ENCODE measurements around the gene MRPS15. TPM values are rescaled to one million over a fixed set of nuclear protein-coding genes. Genes with fewer than 3 reads are reported as not detected.
A peak's percentile ranks its signal among the peaks of the same experiment; 100 is the strongest.

MRPS15 gene
- polyA plus RNA-seq, 2 donors = 106 to 143 TPM

DNA sequence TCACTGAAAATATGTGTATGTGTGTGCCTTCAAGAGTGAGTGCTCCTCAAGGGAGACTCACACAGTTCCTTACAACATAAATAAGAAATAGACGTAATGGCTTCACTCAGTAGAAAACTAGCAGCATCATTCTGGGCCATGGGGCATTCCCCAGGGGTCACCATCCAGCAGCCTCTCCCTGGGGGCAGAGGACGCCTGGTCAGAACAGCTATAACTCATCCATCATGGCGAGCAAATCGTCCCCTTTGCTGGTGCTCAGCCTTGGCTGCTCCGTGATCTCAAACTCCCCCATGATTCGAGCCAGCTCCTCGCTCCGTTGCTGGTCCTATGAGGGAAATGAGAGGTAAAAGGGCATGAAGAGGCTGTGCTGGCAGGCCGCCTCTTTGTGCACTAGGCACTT is 46.3 kb downstream of the MRPS15 start:
- Histone ChIP-seq H3K27ac (ENCODE audit: low read depth in 2 of 2, low read length in 1 of 2) (no peak overlapping the region), H3K4me1 (ENCODE audit: control insufficient read depth in 2 of 2, insufficient read depth in 2 of 2, low read length in 1 of 2) (no peaks in the 10 kb centered on the region), H3K36me3 (ENCODE audit: control insufficient read depth in 2 of 2, insufficient read depth in 2 of 2, low read length in 1 of 2) (no peaks in the 10 kb centered on the region), H3K27me3 (ENCODE audit: control insufficient read depth in 1 of 2, insufficient read depth in 2 of 2, low read length in 2 of 2) (no peaks in the 10 kb centered on the region), H3K4me3 (ENCODE audit: low read depth in 1 of 2, low read length in 2 of 2) (no peak overlapping the region), H3K9me3 (ENCODE audit: control insufficient read depth in 2 of 2, insufficient read depth in 1 of 2, low read depth in 1 of 2, low read length in 1 of 2) (no peaks in the 10 kb centered on the region)
- 88 to 91% methylated on average over 9 of the region's 9 CpGs for WGBS, 2 donors

DNA sequence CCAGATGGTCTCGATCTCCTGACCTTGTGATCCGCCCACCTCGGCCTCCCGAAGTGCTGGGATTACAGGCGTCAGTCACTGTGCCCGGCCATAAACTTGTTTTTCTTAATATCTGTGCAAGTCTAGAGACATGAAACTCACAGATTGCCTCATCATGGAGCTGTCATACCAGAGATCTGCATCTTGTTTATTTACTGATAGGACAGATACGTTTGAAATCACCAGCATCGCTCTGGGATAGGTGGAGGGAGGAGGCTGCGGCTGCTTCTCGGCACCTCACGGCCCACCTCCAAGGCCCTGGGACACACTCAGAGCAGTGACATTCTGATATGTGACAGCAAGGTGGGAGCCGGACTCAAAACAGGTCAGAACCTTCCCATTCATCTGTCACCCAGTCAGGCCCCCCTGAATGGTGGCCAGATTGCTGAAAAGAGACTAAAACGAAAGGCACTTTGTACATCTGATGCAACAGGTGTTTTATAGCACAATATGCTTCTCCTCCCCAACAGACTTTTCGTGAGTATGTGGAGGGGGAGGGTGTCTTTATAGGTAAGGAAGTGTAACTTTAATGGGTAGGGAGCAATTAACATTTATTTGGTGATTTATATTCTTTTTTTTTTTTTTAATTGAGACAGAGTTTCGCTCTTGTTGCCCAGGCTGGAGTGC is 48.4 kb downstream of the MRPS15 start:
- H3K27ac ChIP-seq (ENCODE audit: low read depth in 2 of 2, low read length in 1 of 2) = no peak overlapping the region
- H3K4me1 ChIP-seq (ENCODE audit: control insufficient read depth in 2 of 2, insufficient read depth in 2 of 2, low read length in 1 of 2) = no peaks in the 10 kb centered on the region
- no peaks in the 10 kb centered on the region for H3K27me3 ChIP-seq (ENCODE audit: control insufficient read depth in 1 of 2, insufficient read depth in 2 of 2, low read length in 2 of 2)
- no peaks in the 10 kb centered on the region for H3K36me3 ChIP-seq (ENCODE audit: control insufficient read depth in 2 of 2, insufficient read depth in 2 of 2, low read length in 1 of 2)
- WGBS, 2 donors = 83 to 86% methylated on average over 15 of the region's 15 CpGs
- no peaks in the 10 kb centered on the region for H3K9me3 ChIP-seq (ENCODE audit: control insufficient read depth in 2 of 2, insufficient read depth in 1 of 2, low read depth in 1 of 2, low read length in 1 of 2)
- H3K4me3 ChIP-seq (ENCODE audit: low read depth in 1 of 2, low read length in 2 of 2) = no peak overlapping the region

DNA sequence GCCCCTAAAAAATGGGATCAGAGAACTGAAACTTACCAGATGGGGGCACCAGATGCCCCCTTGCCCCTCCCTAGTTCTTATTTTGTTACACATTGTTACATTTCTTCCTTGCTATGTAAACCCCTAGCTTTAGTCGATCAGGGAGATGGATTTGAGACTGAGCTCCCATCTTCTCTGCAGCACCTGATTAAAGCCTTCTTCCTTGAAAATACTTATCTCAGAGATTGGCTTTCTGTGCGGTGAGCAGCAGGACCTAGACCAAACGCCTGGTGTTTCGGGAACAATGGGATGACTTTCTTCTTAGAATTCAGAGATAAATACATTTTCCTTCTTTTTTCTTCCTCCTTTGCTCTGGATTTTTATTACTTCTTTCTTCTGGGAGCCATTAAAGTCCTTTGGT is 49.8 kb downstream of the MRPS15 start:
- Histone ChIP-seq H3K27ac (ENCODE audit: low read depth in 2 of 2, low read length in 1 of 2) (no peak overlapping the region), H3K4me3 (ENCODE audit: low read depth in 1 of 2, low read length in 2 of 2) (no peak overlapping the region), H3K36me3 (ENCODE audit: control insufficient read depth in 2 of 2, insufficient read depth in 2 of 2, low read length in 1 of 2) (no peaks in the 10 kb centered on the region), H3K9me3 (ENCODE audit: control insufficient read depth in 2 of 2, insufficient read depth in 1 of 2, low read depth in 1 of 2, low read length in 1 of 2) (no peaks in the 10 kb centered on the region), H3K4me1 (ENCODE audit: control insufficient read depth in 2 of 2, insufficient read depth in 2 of 2, low read length in 1 of 2) (no peaks in the 10 kb centered on the region), H3K27me3 (ENCODE audit: control insufficient read depth in 1 of 2, insufficient read depth in 2 of 2, low read length in 2 of 2) (no peaks in the 10 kb centered on the region)
- 89 to 95% methylated on average over 4 of the region's 4 CpGs for whole genome bisulfite sequencing, 2 donors

DNA sequence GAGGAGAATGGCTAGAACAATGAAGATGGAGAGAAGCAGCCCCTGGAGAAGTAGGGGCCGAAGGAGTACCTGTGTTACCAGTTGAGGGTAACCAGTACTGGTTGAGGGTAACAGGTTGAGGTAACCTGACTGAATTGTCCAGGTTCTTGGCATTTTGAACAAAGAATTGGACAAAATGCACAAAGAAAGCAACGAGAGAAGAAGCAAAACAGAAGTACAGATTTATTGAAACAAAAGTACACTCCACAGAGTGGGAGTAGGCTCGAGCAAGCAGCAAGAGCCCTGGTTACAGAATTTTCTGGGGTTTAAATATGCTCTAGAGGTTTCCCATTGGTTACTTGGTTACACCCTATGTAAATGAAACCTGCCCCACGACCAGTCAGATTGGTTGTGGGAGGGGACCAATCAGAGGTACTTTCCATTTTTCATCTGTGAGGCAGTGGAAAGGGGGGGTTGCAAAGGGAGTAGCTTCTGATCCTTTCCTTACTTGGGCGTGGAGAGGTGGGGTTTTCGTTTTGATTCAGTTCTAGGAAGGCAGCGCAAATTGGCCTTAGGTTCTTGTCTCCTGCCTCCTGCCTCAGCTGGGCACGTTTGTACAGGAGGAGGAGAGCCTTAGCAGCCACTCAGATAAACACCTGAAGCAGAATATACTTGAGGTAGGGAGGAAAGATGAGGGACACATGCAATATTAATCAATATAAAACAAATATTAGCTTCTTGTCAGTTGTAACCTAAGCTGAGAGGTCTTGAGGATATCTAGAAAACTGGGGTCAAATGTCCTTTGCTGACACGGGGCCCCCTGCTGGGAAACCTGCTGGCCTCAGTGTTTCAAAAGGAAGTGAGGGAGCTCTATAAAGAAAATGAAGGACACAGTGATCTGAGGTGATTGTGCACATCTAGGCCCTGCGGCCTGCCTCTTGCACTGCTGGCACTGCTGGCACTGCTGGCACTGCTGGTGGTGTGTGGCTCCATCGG is 52.2 kb downstream of the MRPS15 start:
- WGBS, 2 donors = 46 to 51% methylated on average over 11 of the region's 11 CpGs
- Histone ChIP-seq H3K36me3 (ENCODE audit: control insufficient read depth in 2 of 2, insufficient read depth in 2 of 2, low read length in 1 of 2) (no peaks in the 10 kb centered on the region), H3K9me3 (ENCODE audit: control insufficient read depth in 2 of 2, insufficient read depth in 1 of 2, low read depth in 1 of 2, low read length in 1 of 2) (no peaks in the 10 kb centered on the region), H3K4me3 (ENCODE audit: low read depth in 1 of 2, low read length in 2 of 2) (no peak overlapping the region), H3K27ac (ENCODE audit: low read depth in 2 of 2, low read length in 1 of 2) (peak overlapping the region; percentile 16 to 40), H3K4me1 (ENCODE audit: control insufficient read depth in 2 of 2, insufficient read depth in 2 of 2, low read length in 1 of 2) (no peaks in the 10 kb centered on the region), H3K27me3 (ENCODE audit: control insufficient read depth in 1 of 2, insufficient read depth in 2 of 2, low read length in 2 of 2) (no peaks in the 10 kb centered on the region)

DNA sequence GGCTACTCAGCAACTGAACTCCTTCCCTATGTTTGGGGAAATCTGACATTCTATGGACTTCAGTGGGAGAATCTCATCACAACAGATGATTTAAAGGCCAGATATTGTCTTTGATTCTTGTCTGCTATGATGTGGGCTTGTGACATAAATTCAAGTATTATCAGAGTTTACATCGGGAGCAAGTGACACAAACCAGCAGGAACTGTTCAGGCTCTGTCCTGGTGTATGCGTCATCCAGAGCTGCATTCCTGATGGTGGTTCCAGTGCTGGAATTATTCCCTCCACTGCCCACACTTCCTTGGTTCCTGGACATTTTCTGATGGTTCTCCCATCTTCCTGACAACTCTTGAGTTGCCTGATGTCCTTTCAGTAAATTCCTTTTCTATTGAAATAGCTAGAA is 55.7 kb downstream of the MRPS15 start:
- no peaks in the 10 kb centered on the region for H3K9me3 ChIP-seq (ENCODE audit: control insufficient read depth in 2 of 2, insufficient read depth in 1 of 2, low read depth in 1 of 2, low read length in 1 of 2)
- 82 to 86% methylated on average over 2 of the region's 2 CpGs for WGBS, 2 donors
- H3K36me3 ChIP-seq (ENCODE audit: control insufficient read depth in 2 of 2, insufficient read depth in 2 of 2, low read length in 1 of 2) = no peaks in the 10 kb centered on the region
- no peaks in the 10 kb centered on the region for H3K4me1 ChIP-seq (ENCODE audit: control insufficient read depth in 2 of 2, insufficient read depth in 2 of 2, low read length in 1 of 2)
- H3K27ac ChIP-seq (ENCODE audit: low read depth in 2 of 2, low read length in 1 of 2) = no peak overlapping the region
- no peaks in the 10 kb centered on the region for H3K27me3 ChIP-seq (ENCODE audit: control insufficient read depth in 1 of 2, insufficient read depth in 2 of 2, low read length in 2 of 2)
- H3K4me3 ChIP-seq (ENCODE audit: low read depth in 1 of 2, low read length in 2 of 2) = no peak overlapping the region

DNA sequence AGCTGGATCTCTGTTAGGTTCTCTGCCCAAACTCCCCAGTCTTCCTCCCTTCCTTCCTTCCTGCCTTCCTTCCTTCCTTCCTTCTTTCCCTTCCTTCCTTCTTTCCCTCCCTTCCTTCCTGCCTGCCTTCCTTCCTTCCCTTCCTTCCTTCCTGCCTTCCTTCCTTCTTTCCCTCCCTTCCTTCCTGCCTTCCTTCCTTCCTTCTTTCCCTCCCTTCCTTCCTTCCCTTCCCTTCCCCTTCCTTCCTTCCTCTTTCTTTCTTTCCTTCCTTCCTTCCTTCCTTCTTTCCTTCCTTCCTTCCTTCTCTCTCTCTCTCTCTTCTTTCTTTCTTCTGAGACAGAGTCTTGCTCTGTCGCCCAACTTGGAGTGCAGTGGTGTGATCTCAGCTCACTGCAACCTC is 57.7 kb downstream of the MRPS15 start:
- no peak overlapping the region for H3K4me3 ChIP-seq (ENCODE audit: low read depth in 1 of 2, low read length in 2 of 2)
- H3K4me1 ChIP-seq (ENCODE audit: control insufficient read depth in 2 of 2, insufficient read depth in 2 of 2, low read length in 1 of 2) = peaks cover 0 to 2% of the 10 kb centered on the region in 2 donors
- H3K9me3 ChIP-seq (ENCODE audit: control insufficient read depth in 2 of 2, insufficient read depth in 1 of 2, low read depth in 1 of 2, low read length in 1 of 2) = no peaks in the 10 kb centered on the region
- H3K27me3 ChIP-seq (ENCODE audit: control insufficient read depth in 1 of 2, insufficient read depth in 2 of 2, low read length in 2 of 2) = no peaks in the 10 kb centered on the region
- no peaks in the 10 kb centered on the region for H3K36me3 ChIP-seq (ENCODE audit: control insufficient read depth in 2 of 2, insufficient read depth in 2 of 2, low read length in 1 of 2)
- H3K27ac ChIP-seq (ENCODE audit: low read depth in 2 of 2, low read length in 1 of 2) = no peak overlapping the region
- WGBS, 2 donors = 88 to 98% methylated on average over 1 of the region's 1 CpG

Other genes with a start within 250 kb of the MRPS15 start
- 10 to 100 TPM; 19.5 to 30.8 TPM for gene THRAP3, start 239.9 kb downstream of the MRPS15 start, polyA plus RNA-seq
- 10 to 100 TPM in 1 of 2 donors, 1 to 10 TPM in 1; 3.9 to 15.6 TPM for gene SH3D21, start 158.0 kb downstream of the MRPS15 start, polyA plus RNA-seq
- 1 to 10 TPM; 6.1 to 9.3 TPM for gene EVA1B, start 140.7 kb downstream of the MRPS15 start, polyA plus RNA-seq
- gene STK40, start 78.5 kb downstream of the MRPS15 start, polyA plus RNA-seq = 10 to 100 TPM; 33.9 to 34.5 TPM
- 10 to 100 TPM; 16.8 to 30.7 TPM for gene LSM10, start 66.5 kb downstream of the MRPS15 start, polyA plus RNA-seq
- gene OSCP1, start 13.9 kb downstream of the MRPS15 start, polyA plus RNA-seq = 1 to 10 TPM; 3.0 to 4.1 TPM
- 1 to 10 TPM in 1 of 2 donors, under 1 TPM in 1; 1.00 to 1.9 TPM for gene CSF3R, start 18.5 kb upstream of the MRPS15 start, polyA plus RNA-seq